H1 (cell line): ENCODE results near the gene ADM5. TPM values are rescaled to one million over a fixed set of nuclear protein-coding genes. Genes with fewer than 3 reads are reported as not detected.

Source experiments
- CTCF ChIA-PET: fragments of 300-600 bp; sonication (Branson Sonifier 250); formaldehyde crosslinking; loops from one replicate; lab custom pipeline; 2021; ENCODE audit not compliant: partially characterized antibody; lab: Charles Lee
- POLR2A ChIA-PET: fragments of 300-600 bp; sonication (Branson Sonifier 250); formaldehyde crosslinking; loops from one replicate; lab custom pipeline; 2021; ENCODE audit warnings: inconsistent platforms; ENCODE audit not compliant: partially characterized antibody; lab: Charles Lee
- DNase-seq, 2 experiments: peaks; one replicate each; pipeline versions ENCODE4 v3.0.0 to v3.0.0-alpha.2; 2010 to 2022; ENCODE audit warnings: low spot score in 2 of 2, low read depth in 1 of 2, mixed read lengths in 1 of 2
- FAIRE-seq: peaks from 2 replicates; lab custom pipeline; 2011; peaks lifted over from hg19 to GRCh38; lab: Jason Lieb, UNC
- H2AFZ ChIP-seq: 2 replicates; pipeline ENCODE4 v1.8.1; 2012; ENCODE audit warnings: low read length, inconsistent platforms
- H2AK5ac ChIP-seq: 2 replicates; pipeline ENCODE4 v1.6.1; 2013; ENCODE audit warnings: low read depth, low read length
- H2BK120ac ChIP-seq: replicated peaks from 2 replicates; pipeline ENCODE3; 2013; ENCODE audit warnings: low read depth, low read length, inconsistent platforms
- H2BK12ac ChIP-seq: 2 replicates; pipeline ENCODE4 v1.6.1; 2013; ENCODE audit warnings: low read depth, low read length
- H2BK15ac ChIP-seq: 2 replicates; pipeline ENCODE4 v1.6.1; 2013; ENCODE audit warnings: low read length
- H2BK20ac ChIP-seq: 2 replicates; pipeline ENCODE4 v1.6.1; 2013; ENCODE audit warnings: low read length
- H2BK5ac ChIP-seq: 2 replicates; pipeline ENCODE4 v1.6.1; 2013; ENCODE audit warnings: low read depth, low read length
- H3K14ac ChIP-seq: 2 replicates; pipeline ENCODE4 v1.6.1; 2013; ENCODE audit warnings: inconsistent platforms; ENCODE audit not compliant: insufficient read length
- H3K18ac ChIP-seq: 2 replicates; pipeline ENCODE4 v1.6.1; 2013; ENCODE audit warnings: low read length; ENCODE audit errors: extremely low read depth
- H3K23ac ChIP-seq: 2 replicates; pipeline ENCODE4 v1.6.1; 2013; ENCODE audit warnings: inconsistent platforms; ENCODE audit not compliant: insufficient read length
- H3K23me2 ChIP-seq: 2 replicates; pipeline ENCODE4 v1.6.1; 2013; ENCODE audit warnings: low read depth, low read length
- H3K27ac ChIP-seq: 2 replicates; pipeline ENCODE4 v1.6.1; 2011; ENCODE audit warnings: low read depth, low read length, inconsistent platforms
- H3K27me3 ChIP-seq, 4 experiments: replicated peaks in 1 of 4; 1 replicate in 1 of 4; 2 replicates in 3 of 4; pipeline versions ENCODE4 v1.6.1 to v1.8.1; 2011 to 2013; ENCODE audit warnings: low read length in 3 of 4, mild to moderate bottlenecking in 3 of 4, inconsistent platforms in 2 of 4, mixed read lengths in 2 of 4, moderate library complexity in 1 of 4; ENCODE audit not compliant: control insufficient read depth in 3 of 4, insufficient read depth in 3 of 4; ENCODE audit errors: extremely low read depth in 1 of 4
- H3K36me3 ChIP-seq, 4 experiments: 2 replicates each; pipeline versions ENCODE4 v1.6.1 to v1.8.1; 2011 to 2013; ENCODE audit warnings: mild to moderate bottlenecking in 4 of 4, low read length in 3 of 4, moderate library complexity in 2 of 4, control low read depth in 1 of 4, inconsistent platforms in 1 of 4; ENCODE audit not compliant: insufficient read depth in 4 of 4, control insufficient read depth in 2 of 4
- H3K4ac ChIP-seq: replicated peaks from 2 replicates; pipeline ENCODE3; 2013; ENCODE audit warnings: low read length, low read depth, mixed read lengths, inconsistent platforms; ENCODE audit not compliant: insufficient read length
- H3K4me1 ChIP-seq, 4 experiments: replicated peaks in 1 of 4; 1 replicate in 1 of 4; 2 replicates in 3 of 4; pipeline versions ENCODE4 v1.6.1 to v1.8.1; 2011 to 2013; ENCODE audit warnings: low read length in 3 of 4, inconsistent platforms in 2 of 4, mixed read lengths in 1 of 4; ENCODE audit not compliant: insufficient read depth in 4 of 4, control insufficient read depth in 3 of 4
- H3K4me2 ChIP-seq, 2 experiments: 2 replicates each; pipeline versions ENCODE4 v1.6.1 to v1.8.1; 2011 to 2013; ENCODE audit warnings: low read depth in 2 of 2, low read length in 2 of 2, control low read depth in 1 of 2, inconsistent platforms in 1 of 2, mild to moderate bottlenecking in 1 of 2; ENCODE audit not compliant: insufficient read depth in 1 of 2
- H3K4me3 ChIP-seq, 4 experiments: fragments of 200-600, 300-600 bp in 1 of 4; sonication (generic), shearing (Covaris generic), sonication (Bioruptor Twin) in 1 of 4; 2 replicates each; pipeline versions ENCODE4 v1.5.1 to v1.8.1; 2011 to 2016; ENCODE audit warnings: low read length in 4 of 4, low read depth in 3 of 4, control low read depth in 2 of 4, inconsistent platforms in 2 of 4, mild to moderate bottlenecking in 2 of 4, mixed read lengths in 1 of 4, moderate library complexity in 1 of 4; ENCODE audit not compliant: insufficient read depth in 2 of 4; ENCODE audit errors: extremely low read depth in 1 of 4
- H3K56ac ChIP-seq: replicated peaks from 2 replicates; pipeline ENCODE3; 2013; ENCODE audit warnings: low read depth, mild to moderate bottlenecking, mixed read lengths, low read length, inconsistent platforms; ENCODE audit not compliant: insufficient read length
- H3K79me1 ChIP-seq: 2 replicates; pipeline ENCODE4 v1.6.1; 2013; ENCODE audit warnings: low read depth, low read length, control low read depth
- H3K79me2 ChIP-seq, 2 experiments: 2 replicates each; pipeline versions ENCODE4 v1.6.1 to v1.8.1; 2012 to 2013; ENCODE audit warnings: low read length in 2 of 2, mild to moderate bottlenecking in 2 of 2, inconsistent platforms in 1 of 2; ENCODE audit not compliant: insufficient read depth in 2 of 2, control insufficient read depth in 1 of 2
- H3K9ac ChIP-seq, 4 experiments: replicated peaks in 1 of 4; 1 replicate in 1 of 4; 2 replicates in 3 of 4; pipeline versions ENCODE4 v1.6.1 to v1.8.1; 2011 to 2013; ENCODE audit warnings: low read depth in 3 of 4, low read length in 3 of 4, control low read depth in 2 of 4, mild to moderate bottlenecking in 2 of 4, moderate library complexity in 2 of 4, inconsistent platforms in 1 of 4; ENCODE audit errors: extremely low read depth in 1 of 4
- H3K9me3 ChIP-seq, 2 experiments: 2 replicates each; pipeline versions ENCODE4 v1.6.1 to v1.8.1; 2012 to 2013; ENCODE audit warnings: mild to moderate bottlenecking in 2 of 2, moderate library complexity in 2 of 2, control low read depth in 1 of 2, inconsistent platforms in 1 of 2, low read depth in 1 of 2, low read length in 1 of 2, mixed read lengths in 1 of 2; ENCODE audit not compliant: insufficient read depth in 2 of 2
- H4K20me1 ChIP-seq, 2 experiments: replicated peaks in 1 of 2; 2 replicates each; pipeline versions ENCODE3 to v1.8.1; 2011 to 2013; ENCODE audit warnings: inconsistent platforms in 2 of 2, low read length in 2 of 2, mild to moderate bottlenecking in 1 of 2; ENCODE audit not compliant: insufficient read depth in 2 of 2, control insufficient read depth in 1 of 2
- H4K5ac ChIP-seq: 2 replicates; pipeline ENCODE4 v1.6.1; 2013; ENCODE audit warnings: low read length, low read depth, mixed read lengths, inconsistent platforms; ENCODE audit not compliant: insufficient read length
- H4K8ac ChIP-seq: 2 replicates; pipeline ENCODE4 v1.8.0; 2013; ENCODE audit warnings: mild to moderate bottlenecking, moderate library complexity, low read length, inconsistent platforms; ENCODE audit not compliant: insufficient read depth; ENCODE audit errors: extremely low read depth
- H4K91ac ChIP-seq: replicated peaks from 2 replicates; pipeline ENCODE3; 2013; ENCODE audit warnings: low read length, mixed read lengths, inconsistent platforms; ENCODE audit not compliant: insufficient read length
- CTBP2 ChIP-seq: IDR thresholded peaks from 2 replicates; pipeline ENCODE4 v1.7.0; 2011; ENCODE audit warnings: borderline replicate concordance, mild to moderate bottlenecking, moderate library complexity, mixed read lengths, low read length; ENCODE audit not compliant: insufficient read depth, insufficient read length
- WGBS, 2 experiments: shearing (Covaris generic) in 1 of 2; methylation state at CpG; one replicate each; pipeline versions ENCODE4 v1.1.6 to v1.1.7; 2013 to 2015; ENCODE audit warnings: low lambda C conversion rate in 2 of 2, mixed read lengths in 2 of 2, inconsistent platforms in 1 of 2, low coverage in 1 of 2, missing lambda C conversion rate in 1 of 2; ENCODE audit not compliant: insufficient replicate concordance in 2 of 2, insufficient coverage in 1 of 2, insufficient read length in 1 of 2; ENCODE audit errors: extremely low coverage in 1 of 2, missing lambda C conversion rate in 1 of 2; 5-methylcytosine and 5-hydroxymethylcytosine counted together
- polyA plus RNA-seq, 7 experiments: library from polyadenylated mRNA; depleted of rRNA in 3 of 7; stranded (reverse) in 5 of 7; unstranded in 2 of 7; fragments of >200 nt in 5 of 7; fragments of 200-250 nt in 2 of 7; gene quantifications; 1 replicate in 5 of 7; 2 replicates in 1 of 7; 4 replicates in 1 of 7; pipeline versions ENCODE4 v1.2.1 to v1.2.3, GENCODE V29; 2011 to 2013; ENCODE audit warnings: missing spikeins in 2 of 7, mixed read lengths in 2 of 7
- total RNA-seq: library from RNA; stranded (reverse); fragmentation: NEBNext Ultra II Directional; extraction: Animal tissue kit (Norgen Biotek cat#: 25700); gene quantifications from 2 replicates; pipeline ENCODE4 v1.2.1, GENCODE V29; 2021

The ADM5 gene
- total and polyA plus RNA-seq, 2 of the 8 experiments (the other 6 are each of a cell fraction or from before 2014, with no cell fraction given), result 2.5 to 2.6 TPM

- Histone ChIP-seq H2AFZ (no peak overlapping the region), H2BK12ac (peak overlapping the region; percentile 33; the same call in 1 of the 2 replicates), H3K23ac (no peak overlapping the region), H3K23me2 (no peaks in the 10 kb centered on the region; the same call in 1 of the 2 replicates), H3K18ac (no peak overlapping the region; the same call in 1 of the 2 replicates), H3K27ac (no peak overlapping the region), H3K4ac (no peak overlapping the region), H3K4me2 (no peak overlapping the region), H3K79me2 (no peaks in the 10 kb centered on the region), H4K8ac (no peak overlapping the region), H3K79me1 (0 out of 2 replicates have a peak, but pooled peaks cover 2% of the 10 kb centered on the region), H3K9ac (0 out of 7 replicates have a peak overlapping the region, but pooled peaks of 1 of the 4 experiments have one; percentile 27), H4K5ac (no peak overlapping the region), H2BK120ac (no peak overlapping the region), H3K27me3 (no peaks in the 10 kb centered on the region), H2AK5ac (no peak overlapping the region), H4K20me1 (peaks cover 6 to 17% of the 10 kb centered on the region in 2 experiments), H3K14ac (no peak overlapping the region), H3K36me3 (peaks cover 16 to 76% (median 57%) of the 10 kb centered on the region in 4 experiments; a peak in 7 of 8 replicates), H2BK20ac (no peak overlapping the region), H3K56ac (no peak overlapping the region), H4K91ac (no peak overlapping the region), H2BK5ac (peak overlapping the region; percentile 86; the same call in 1 of the 2 replicates), H3K9me3 (peaks cover 9 to 11% of the 10 kb centered on the region in 2 experiments), H3K4me3 (no peak overlapping the region), H2BK15ac (no peak overlapping the region), H3K4me1 (peaks cover 0 to 14% (median 5%) of the 10 kb centered on the region in 4 experiments; a peak in 4 of 7 replicates)
- FAIRE-seq, result no peak
- TF ChIP-seq CTBP2, result no peak
- no peak for DNase-seq
- CTCF ChIA-PET, result interaction anchor here (0.6 to 3.8 kb wide), 8 partner anchors 9 to 62 kb away, joined by 3 to 39 read pairs (median 6); partner anchors contain the start of genes BCL2L12 and IRF3
- POLR2A ChIA-PET, result interaction anchor here (0.8 to 18.0 kb wide), 10 partner anchors 9 to 75 kb away, joined by 3 to 275 read pairs (median 6); partner anchors contain the start of genes BCL2L12, IRF3, NOSIP and PRMT1
- WGBS, 2 experiments, result 92% methylated on average over 23 of the region's 23 CpGs; no CpG with 5 or more reads in 1 of the 2 experiments
Measured at GRCh38 chr19:49655570-49656455, 33.6 kb upstream of the ADM5 start.
